ENCODE results near the gene CBLIF. TPM values are rescaled to one million over a fixed set of nuclear protein-coding genes. Genes with fewer than 3 reads are reported as not detected.

Gene CBLIF
- total RNA-seq, 3 donors from 2014 or later (not counting 1 experiment from before 2014, with no cell fraction given): not detected

DNA sequence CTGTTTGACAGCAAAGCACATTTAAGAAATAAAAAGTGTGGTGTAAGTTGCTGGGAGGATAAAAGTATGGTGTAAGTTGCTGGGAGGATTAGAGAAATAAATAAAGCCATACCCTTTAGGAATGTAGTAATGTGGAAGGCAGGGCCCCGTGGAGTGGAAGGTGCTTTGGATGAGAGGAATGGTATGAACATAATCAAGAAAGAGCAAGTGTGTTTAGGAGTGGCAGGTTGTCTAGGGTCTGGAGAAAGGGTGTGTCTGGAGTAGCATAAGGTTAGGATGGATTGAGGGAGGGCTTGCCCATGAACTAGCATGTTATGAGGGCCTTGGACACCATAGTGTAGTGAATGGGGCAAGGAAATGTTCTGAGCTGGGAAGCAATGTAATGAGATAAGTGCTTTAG, 52.8 kb downstream of the CBLIF start:
- no peak overlapping the region for H3K4me3 Mint-ChIP-seq
- TF ChIP-seq, protein P1, sequence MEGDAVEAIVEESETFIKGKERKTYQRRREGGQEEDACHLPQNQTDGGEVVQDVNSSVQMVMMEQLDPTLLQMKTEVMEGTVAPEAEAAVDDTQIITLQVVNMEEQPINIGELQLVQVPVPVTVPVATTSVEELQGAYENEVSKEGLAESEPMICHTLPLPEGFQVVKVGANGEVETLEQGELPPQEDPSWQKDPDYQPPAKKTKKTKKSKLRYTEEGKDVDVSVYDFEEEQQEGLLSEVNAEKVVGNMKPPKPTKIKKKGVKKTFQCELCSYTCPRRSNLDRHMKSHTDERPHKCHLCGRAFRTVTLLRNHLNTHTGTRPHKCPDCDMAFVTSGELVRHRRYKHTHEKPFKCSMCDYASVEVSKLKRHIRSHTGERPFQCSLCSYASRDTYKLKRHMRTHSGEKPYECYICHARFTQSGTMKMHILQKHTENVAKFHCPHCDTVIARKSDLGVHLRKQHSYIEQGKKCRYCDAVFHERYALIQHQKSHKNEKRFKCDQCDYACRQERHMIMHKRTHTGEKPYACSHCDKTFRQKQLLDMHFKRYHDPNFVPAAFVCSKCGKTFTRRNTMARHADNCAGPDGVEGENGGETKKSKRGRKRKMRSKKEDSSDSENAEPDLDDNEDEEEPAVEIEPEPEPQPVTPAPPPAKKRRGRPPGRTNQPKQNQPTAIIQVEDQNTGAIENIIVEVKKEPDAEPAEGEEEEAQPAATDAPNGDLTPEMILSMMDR (IDR thresholded peaks at IDR 0.05): no peak
- peaks cover 35% of the 10 kb centered on the region for H3K36me3 ChIP-seq (ENCODE audit: control insufficient read depth, insufficient read depth, low read length)
- peaks cover 49% of the 10 kb centered on the region for H3K36me3 Mint-ChIP-seq
- intact Hi-C loops (cut with micrococcal nuclease): no loop called here
- no peaks in the 10 kb centered on the region for H3K9me3 ChIP-seq (ENCODE audit: control insufficient read depth, insufficient read depth, low read length)
- H3K27me3 ChIP-seq (ENCODE audit: control insufficient read depth, insufficient read depth, low read length): no peaks in the 10 kb centered on the region
- H3K27ac Mint-ChIP-seq: no peak overlapping the region
- ATAC-seq (no peak), DNase-seq (no peak)
- WGBS (ENCODE audit: insufficient coverage): 91% methylated on average over 1 of the region's 1 CpG
- no peaks in the 10 kb centered on the region for H3K4me1 ChIP-seq (ENCODE audit: control insufficient read depth, insufficient read depth, low read length)
- H3K27me3 Mint-ChIP-seq (ENCODE audit: low read depth in 2 of 2): peaks cover 0 to 4% of the 10 kb centered on the region in 2 donors
- H3K4me1 Mint-ChIP-seq: peaks cover 0 to 4% of the 10 kb centered on the region in 2 donors
- no peak overlapping the region for H3K4me3 ChIP-seq (ENCODE audit: low read length)
- H3K27ac ChIP-seq (ENCODE audit: low read length): no peak overlapping the region
- no peaks in the 10 kb centered on the region for H3K9me3 Mint-ChIP-seq

DNA sequence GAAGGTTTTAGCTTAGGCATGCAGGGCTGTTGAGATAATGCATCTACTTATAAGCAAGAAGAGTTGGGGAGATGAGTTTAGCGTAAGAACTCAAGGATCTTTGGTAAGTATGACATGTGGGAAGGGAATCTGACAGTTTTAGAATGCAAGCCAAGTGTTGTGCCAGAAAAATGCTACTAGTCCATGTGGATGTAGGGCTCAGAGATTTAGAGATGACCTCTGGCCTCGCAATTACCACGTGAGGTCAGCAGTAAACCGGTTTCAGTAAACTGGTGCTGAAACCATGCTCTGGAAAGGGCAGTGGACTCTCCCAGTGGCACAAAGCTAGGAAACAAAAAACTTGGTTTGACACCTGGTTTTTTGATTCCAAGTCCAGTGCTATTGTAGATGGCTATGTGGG, 53.7 kb downstream of the CBLIF start:
- DNase-seq (no peak), ATAC-seq (no peak)
- intact Hi-C loops (cut with micrococcal nuclease): no loop called here
- Histone ChIP-seq H3K9me3 (ENCODE audit: control insufficient read depth, insufficient read depth, low read length) (no peaks in the 10 kb centered on the region), H3K4me3 (ENCODE audit: low read length) (no peak overlapping the region), H3K36me3 (ENCODE audit: control insufficient read depth, insufficient read depth, low read length) (peaks cover 34% of the 10 kb centered on the region), H3K27me3 (ENCODE audit: control insufficient read depth, insufficient read depth, low read length) (no peaks in the 10 kb centered on the region), H3K4me1 (ENCODE audit: control insufficient read depth, insufficient read depth, low read length) (no peaks in the 10 kb centered on the region), H3K27ac (ENCODE audit: low read length) (no peak overlapping the region)
- Mint-ChIP-seq H3K9me3 (no peaks in the 10 kb centered on the region), H3K27ac (no peak overlapping the region), H3K4me3 (no peak overlapping the region), H3K4me1 (peaks cover 2 to 6% of the 10 kb centered on the region in 2 donors), H3K36me3 (peaks cover 43% of the 10 kb centered on the region), H3K27me3 (ENCODE audit: low read depth in 2 of 2) (peaks cover 0 to 7% of the 10 kb centered on the region in 2 donors)
- TF ChIP-seq, protein P1 (IDR thresholded peaks at IDR 0.05): no peak
- WGBS (ENCODE audit: insufficient coverage): 96% methylated on average over 4 of the region's 4 CpGs

DNA sequence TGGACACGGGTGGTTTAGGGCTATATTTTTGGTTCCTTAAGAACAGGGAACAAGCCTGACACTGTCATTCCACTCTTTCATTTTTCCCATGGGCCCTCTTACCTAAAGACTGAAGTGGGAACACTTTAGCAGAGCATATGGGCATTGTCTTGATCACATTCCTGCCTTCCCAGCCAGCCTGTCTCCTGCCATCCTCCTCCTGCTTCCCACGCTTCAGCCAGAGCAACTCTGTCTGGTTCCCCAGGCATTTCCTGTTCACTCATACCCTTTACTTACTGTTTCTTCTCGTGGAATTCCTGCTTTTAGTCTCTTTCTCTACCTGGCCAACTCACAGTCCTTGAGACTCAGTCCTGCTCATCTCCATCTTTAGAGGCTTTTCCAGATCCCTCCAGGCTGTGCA, 57.5 kb downstream of the CBLIF start:
- Histone ChIP-seq H3K4me1 (ENCODE audit: control insufficient read depth, insufficient read depth, low read length) (peaks cover 10% of the 10 kb centered on the region), H3K27me3 (ENCODE audit: control insufficient read depth, insufficient read depth, low read length) (no peaks in the 10 kb centered on the region), H3K27ac (ENCODE audit: low read length) (no peak overlapping the region), H3K9me3 (ENCODE audit: control insufficient read depth, insufficient read depth, low read length) (no peaks in the 10 kb centered on the region), H3K4me3 (ENCODE audit: low read length) (no peak overlapping the region), H3K36me3 (ENCODE audit: control insufficient read depth, insufficient read depth, low read length) (peaks cover 12% of the 10 kb centered on the region)
- no peak overlapping the region for H3K27ac Mint-ChIP-seq
- no peaks in the 10 kb centered on the region for H3K9me3 Mint-ChIP-seq
- peaks cover 0 to 7% of the 10 kb centered on the region in 2 donors for H3K27me3 Mint-ChIP-seq (ENCODE audit: low read depth in 2 of 2)
- TF ChIP-seq, protein P1 (IDR thresholded peaks at IDR 0.05): no peak
- DNase-seq (no peak), ATAC-seq (no peak)
- intact Hi-C loops (cut with micrococcal nuclease): no loop called here
- H3K4me3 Mint-ChIP-seq: no peak overlapping the region
- WGBS (ENCODE audit: insufficient coverage): 82% methylated on average over 3 of the region's 3 CpGs
- H3K4me1 Mint-ChIP-seq: peaks cover 28 to 35% of the 10 kb centered on the region in 2 donors
- peaks cover 19% of the 10 kb centered on the region for H3K36me3 Mint-ChIP-seq

DNA sequence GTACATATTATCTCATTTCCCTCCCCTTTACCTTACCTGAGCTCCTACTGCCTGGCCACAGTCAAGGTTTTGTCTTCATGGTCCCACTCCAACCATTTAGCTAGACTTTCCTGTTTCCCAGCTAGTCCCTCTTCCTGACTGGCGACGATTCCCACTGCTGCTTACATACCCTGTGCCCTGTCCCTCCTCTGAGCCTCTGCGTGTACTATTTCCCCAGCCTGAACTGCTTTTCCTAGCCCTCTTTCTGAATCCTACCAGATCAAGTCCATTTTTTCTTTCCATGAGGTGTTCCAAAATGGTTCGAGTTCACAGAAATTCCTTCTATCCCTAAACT, 58.1 kb downstream of the CBLIF start:
- no peak overlapping the region for H3K4me3 Mint-ChIP-seq
- peaks cover 17% of the 10 kb centered on the region for H3K36me3 Mint-ChIP-seq
- no peak overlapping the region for H3K4me3 ChIP-seq (ENCODE audit: low read length)
- TF ChIP-seq, protein P1 (IDR thresholded peaks at IDR 0.05): no peak
- H3K27me3 ChIP-seq (ENCODE audit: control insufficient read depth, insufficient read depth, low read length): no peaks in the 10 kb centered on the region
- H3K9me3 Mint-ChIP-seq: no peaks in the 10 kb centered on the region
- H3K4me1 ChIP-seq (ENCODE audit: control insufficient read depth, insufficient read depth, low read length): peaks cover 10% of the 10 kb centered on the region
- no peak for DNase-seq
- intact Hi-C loops (cut with micrococcal nuclease): no loop called here
- H3K27ac ChIP-seq (ENCODE audit: low read length): no peak overlapping the region
- no peaks in the 10 kb centered on the region for H3K9me3 ChIP-seq (ENCODE audit: control insufficient read depth, insufficient read depth, low read length)
- H3K27me3 Mint-ChIP-seq (ENCODE audit: low read depth in 2 of 2): peaks cover 0 to 7% of the 10 kb centered on the region in 2 donors
- H3K4me1 Mint-ChIP-seq: peaks cover 31 to 39% of the 10 kb centered on the region in 2 donors
- 94% methylated on average over 4 of the region's 4 CpGs for WGBS (ENCODE audit: insufficient coverage)
- ATAC-seq: no peak
- no peak overlapping the region for H3K27ac Mint-ChIP-seq
- H3K36me3 ChIP-seq (ENCODE audit: control insufficient read depth, insufficient read depth, low read length): peaks cover 10% of the 10 kb centered on the region

Data from natural killer cell (primary cell).